K562 (cell line): ENCODE data around the gene HMGB2. TPM values are rescaled to one million over a fixed set of nuclear protein-coding genes. Genes with fewer than 3 reads are reported as not detected.

Source experiments
- ATAC-seq: fragments of 200-7000 bp; cut with Tn5 transposase; 3 replicates; pipeline ENCODE4 v1.9.1; 2020; ENCODE audit warnings: moderate library complexity
- BruUV-seq: library from RNA; stranded (reverse); fragments of 400-500 nt; replicated peaks from 2 replicates; lab custom pipeline; 2021; lab: Mats Ljungman, UMichigan
- CTCF ChIA-PET: fragments of 300-600 bp; formaldehyde crosslinking; extraction: SDS; loops from one replicate; lab custom pipeline; 2021; ENCODE audit warnings: low intra/inter-chr PET ratio; lab: Yijun Ruan, JAX
- POLR2A ChIA-PET: fragments of 300-600, 350-650 bp; sonication (Branson Sonifier 250); formaldehyde crosslinking; extraction: SDS; loops from one replicate; lab custom pipeline; 2021; ENCODE audit warnings: antibody characterized with exemption, inconsistent platforms; lab: Yijun Ruan, JAX
- DNase-seq, 4 experiments: peaks; one replicate each; pipeline versions ENCODE4 v3.0.0 to v3.0.0-alpha.2; 2011 to 2018; ENCODE audit warnings: low spot score in 3 of 4, mixed read lengths in 3 of 4; ENCODE audit errors: extremely low read depth in 1 of 4
- FAIRE-seq: peaks from 2 replicates; lab custom pipeline; 2011; peaks lifted over from hg19 to GRCh38; lab: Jason Lieb, UNC
- H2AFZ ChIP-seq: 2 replicates; pipeline ENCODE4 v1.6.0; 2011; ENCODE audit warnings: low read depth, low read length, control low read depth, inconsistent platforms
- H3K27ac ChIP-seq: fragments of 200-600 bp; 3 replicates; pipeline ENCODE4 v1.8.0; 2011; ENCODE audit warnings: low read depth, mild to moderate bottlenecking, control low read depth, inconsistent platforms, low read length, moderate library complexity, mixed read lengths; ENCODE audit errors: extremely low read depth
- H3K27me3 ChIP-seq, 2 experiments: fragments of 300-600 bp in 1 of 2; 2 replicates in 1 of 2; 3 replicates in 1 of 2; pipeline versions ENCODE4 v1.6.0 to v1.8.0; 2011; ENCODE audit warnings: inconsistent platforms in 2 of 2, low read length in 2 of 2, mild to moderate bottlenecking in 1 of 2, mixed read lengths in 1 of 2, moderate library complexity in 1 of 2; ENCODE audit not compliant: control insufficient read depth in 2 of 2, insufficient read depth in 2 of 2
- H3K36me3 ChIP-seq: fragments of 300-600 bp; 3 replicates; pipeline ENCODE4 v1.8.0; 2011; ENCODE audit warnings: mild to moderate bottlenecking, low read length, inconsistent platforms; ENCODE audit not compliant: control insufficient read depth, insufficient read depth
- H3K4me1 ChIP-seq, 2 experiments: fragments of 200-600 bp in 1 of 2; replicated peaks in 1 of 2; 2 replicates in 1 of 2; 3 replicates in 1 of 2; pipeline versions ENCODE4 v1.5.1 to v1.8.0; 2011; ENCODE audit warnings: inconsistent platforms in 2 of 2, low read length in 2 of 2, mild to moderate bottlenecking in 1 of 2, mixed read lengths in 1 of 2, moderate library complexity in 1 of 2; ENCODE audit not compliant: control insufficient read depth in 2 of 2, insufficient read depth in 2 of 2
- H3K4me2 ChIP-seq: 2 replicates; pipeline ENCODE4 v1.6.1; 2011; ENCODE audit warnings: low read length, control low read depth, inconsistent platforms, mixed read lengths; ENCODE audit not compliant: insufficient read depth
- H3K4me3 ChIP-seq: fragments of 200-600 bp; sonication (generic), shearing (Covaris generic); 2 replicates; pipeline ENCODE4 v1.5.1; 2016; ENCODE audit warnings: control low read depth, inconsistent platforms
- H3K79me2 ChIP-seq: fragments of 200-600 bp; 3 replicates; pipeline ENCODE4 v1.8.0; 2011; ENCODE audit warnings: low read length, inconsistent platforms; ENCODE audit not compliant: control insufficient read depth, insufficient read depth
- H3K9ac ChIP-seq, 2 experiments: 2 replicates each; pipeline versions ENCODE4 v1.6.0 to v1.6.1; 2011; ENCODE audit warnings: low read depth in 2 of 2, low read length in 2 of 2, control low read depth in 1 of 2, inconsistent platforms in 1 of 2, mild to moderate bottlenecking in 1 of 2, mixed read lengths in 1 of 2; ENCODE audit not compliant: insufficient read depth in 1 of 2
- H3K9me1 ChIP-seq: one replicate; pipeline ENCODE4 v1.6.0; 2011; ENCODE audit warnings: inconsistent platforms, mild to moderate bottlenecking, low read length, moderate library complexity; ENCODE audit not compliant: control insufficient read depth, insufficient read depth
- H3K9me3 ChIP-seq: replicated peaks from 2 replicates; pipeline ENCODE4 v1.5.1; 2011; ENCODE audit warnings: low read depth, low read length, inconsistent platforms; ENCODE audit not compliant: control insufficient read depth, insufficient read depth
- H4K20me1 ChIP-seq: replicated peaks from 2 replicates; pipeline ENCODE4 v1.6.1; 2011; ENCODE audit warnings: low read length, inconsistent platforms, mixed read lengths; ENCODE audit not compliant: control insufficient read depth, insufficient read depth
- CEBPG ChIP-seq, 3 experiments: fragments of 200-800 bp in 1 of 3; sonication (Bioruptor generic) in 1 of 3; sonication (generic) in 1 of 3; formaldehyde crosslinking in 1 of 3; IDR thresholded peaks in 2 of 3; conservative IDR thresholded peaks in 1 of 3; 2 replicates each; pipeline versions ENCODE4 v1.6.1 to v1.8.0; 2016 to 2022; ENCODE audit warnings: missing compliant biosample characterization in 2 of 3, missing genetic modification characterization in 2 of 3, mild to moderate bottlenecking in 1 of 3, missing genetic modification reagents in 1 of 3
- COPS2 ChIP-seq: fragments of 450-650 bp; conservative IDR thresholded peaks from 2 replicates; pipeline ENCODE4 v1.6.1; 2016; ENCODE audit warnings: mild to moderate bottlenecking, moderate library complexity
- HDAC8 ChIP-seq: fragments of 450-650 bp; IDR thresholded peaks from 2 replicates; pipeline ENCODE4 v1.6.1; 2016; ENCODE audit warnings: mild to moderate bottlenecking, missing genetic modification characterization, moderate library complexity, missing compliant biosample characterization
- JUN ChIP-seq, 2 experiments: sonication (generic) in 1 of 2; formaldehyde crosslinking in 1 of 2; IDR thresholded peaks; 2 replicates each; pipeline versions ENCODE4 v1.6.1 to v1.8.0; 2012 to 2022; ENCODE audit warnings: borderline replicate concordance in 2 of 2, mild to moderate bottlenecking in 2 of 2, improper control_type of control experiment in 1 of 2, low read depth in 1 of 2, low read length in 1 of 2, missing genetic modification reagents in 1 of 2
- STAT5A ChIP-seq: IDR thresholded peaks from 2 replicates; pipeline ENCODE4 v1.6.1; 2012; ENCODE audit warnings: low read length, inconsistent platforms, borderline replicate concordance
- ZEB2 ChIP-seq: fragments of 450-650 bp; IDR thresholded peaks from 2 replicates; pipeline ENCODE4 v1.6.1; 2016
- ZNF12 ChIP-seq: sonication (generic); formaldehyde crosslinking; IDR thresholded peaks from 2 replicates; pipeline ENCODE4 v1.4.0; 2020; ENCODE audit warnings: mild to moderate bottlenecking, missing genetic modification reagents
- ZNF445 ChIP-seq: fragments of 250-450 bp; sonication (Bioruptor Pico); IDR thresholded peaks from 2 replicates; pipeline ENCODE4 v1.4.0; 2020; ENCODE audit warnings: low read depth, mild to moderate bottlenecking, moderate library complexity
- WGBS: fragments of 100-300 bp; shearing (Covaris generic); methylation state at CpG from one replicate; pipeline ENCODE4 v1.1.6; 2016; ENCODE audit warnings: low coverage, mixed read lengths; ENCODE audit not compliant: insufficient coverage; ENCODE audit errors: missing lambda C conversion rate; 5-methylcytosine and 5-hydroxymethylcytosine counted together
- in situ Hi-C: fragments of 300-500 bp; cut with MboI; formaldehyde crosslinking; loops from 4 replicates; pipeline ENCODE4 v1.15.0; 2018; ENCODE audit warnings: inconsistent platforms, mixed read lengths
- intact Hi-C: fragments of 100-400 bp; cut with micrococcal nuclease; formaldehyde crosslinking; loops from 2 replicates; pipeline ENCODE4 v1.14.2; 2022
- polyA plus RNA-seq, 8 experiments: library from polyadenylated mRNA; depleted of rRNA in 4 of 8; stranded (reverse) in 5 of 8; unstranded in 3 of 8; fragments of >200 nt; fragmentation: Nextera tagmentation in 2 of 8; fragmentation: Illumina TruSeq in 1 of 8; extraction: Ambion mirVana in 2 of 8; extraction: Trizol in 1 of 8; gene quantifications; 2 replicates each; pipeline versions ENCODE4 v1.2.1 to v1.2.3, GENCODE V29; 2011 to 2014; ENCODE audit warnings: inconsistent platforms in 1 of 8, missing spikeins in 1 of 8
- total RNA-seq, 7 experiments: library from RNA; depleted of rRNA in 6 of 7; stranded (reverse); fragments of >200 nt in 6 of 7; fragmentation: Illumina TruSeq in 2 of 7; extraction: Trizol in 2 of 7; gene quantifications; 2 replicates each; pipeline versions ENCODE4 v1.2.1 to v1.2.3, GENCODE V29; 2011 to 2021; ENCODE audit warnings: low replicate concordance in 1 of 7
- TF ChIP-seq, protein P1 (sequence below): fragments of 450-650 bp; formaldehyde crosslinking; IDR thresholded peaks from 2 replicates; pipeline ENCODE4 v1.4.0; 2020; ENCODE audit warnings: mild to moderate bottlenecking, moderate library complexity
- TF ChIP-seq, protein P2 (sequence below), 2 experiments: fragments of 450-650 bp; formaldehyde crosslinking in 1 of 2; IDR thresholded peaks; 2 replicates each; pipeline versions ENCODE4 v1.4.0 to v1.6.1; 2014 to 2020; ENCODE audit warnings: mild to moderate bottlenecking in 2 of 2, borderline replicate concordance in 1 of 2, low read depth in 1 of 2

The HMGB2 gene
- total and polyA plus RNA-seq, 9 of the 15 experiments (the other 6 are each of a cell fraction or from before 2014, with no cell fraction given) = 309 to 822 (median 626) TPM

- H3K9me3 ChIP-seq = no peaks in the 10 kb centered on the region
- H3K4me3 ChIP-seq = no peak overlapping the region
- ChIA-PET CTCF (interaction anchor here (2.4 to 2.7 kb wide), 2 partner anchors 276 to 289 kb away, joined by 12 to 22 read pairs; no protein-coding TSS in a partner anchor), POLR2A (interaction anchor here (0.7 to 1.5 kb wide), 10 partner anchors 9 to 646 kb away, joined by 3 to 5 read pairs (median 3); no protein-coding TSS in a partner anchor)
- peaks cover 32% of the 10 kb centered on the region for H3K36me3 ChIP-seq
- ATAC-seq = peak; percentile 63
- intact Hi-C loops (loop anchor here (1.0 to 10.0 kb wide), 5 partner anchors 44 to 417 kb away; no protein-coding TSS in a partner anchor), in situ Hi-C loops (no loop called here)
- peak; percentile 76 for FAIRE-seq
- H3K4me1 ChIP-seq = no peaks in the 10 kb centered on the region
- H3K79me2 ChIP-seq = no peaks in the 10 kb centered on the region
- DNase-seq = peak; percentile 18 to 57 (median 19)
- no peak overlapping the region for H3K4me2 ChIP-seq
- no peak overlapping the region for H3K27ac ChIP-seq
- no TSS peak for BruUV-seq
- WGBS = 21% methylated on average over 5 of the region's 5 CpGs
- no peak overlapping the region for H3K9ac ChIP-seq
- no peaks in the 10 kb centered on the region for H4K20me1 ChIP-seq
- no peaks in the 10 kb centered on the region for H3K27me3 ChIP-seq
- no peaks in the 10 kb centered on the region for H3K9me1 ChIP-seq
- H2AFZ ChIP-seq = no peak overlapping the region
- TF ChIP-seq JUN (IDR thresholded peaks at IDR 0.05; ENCODE audit: borderline replicate concordance, low read depth, low read length) (no peak), JUN (CRISPR knock-in tag; IDR thresholded peaks at IDR 0.05; ENCODE audit: borderline replicate concordance) (no peak), ZEB2 (no peak), ZNF445 (CRISPR knock-in tag) (no peak), ZNF12 (CRISPR knock-in tag) (no peak), HDAC8 (tag) (no peak), CEBPG (CRISPR knock-in tag; IDR thresholded peaks at IDR 0.05) (no peak), CEBPG (tag; conservative IDR thresholded peaks at IDR 0.05 in 1 of 2, IDR thresholded peaks at IDR 0.05 in 1 of 2) (no peak), COPS2 (no peak), STAT5A (no peak)
- TF ChIP-seq, protein P1, sequence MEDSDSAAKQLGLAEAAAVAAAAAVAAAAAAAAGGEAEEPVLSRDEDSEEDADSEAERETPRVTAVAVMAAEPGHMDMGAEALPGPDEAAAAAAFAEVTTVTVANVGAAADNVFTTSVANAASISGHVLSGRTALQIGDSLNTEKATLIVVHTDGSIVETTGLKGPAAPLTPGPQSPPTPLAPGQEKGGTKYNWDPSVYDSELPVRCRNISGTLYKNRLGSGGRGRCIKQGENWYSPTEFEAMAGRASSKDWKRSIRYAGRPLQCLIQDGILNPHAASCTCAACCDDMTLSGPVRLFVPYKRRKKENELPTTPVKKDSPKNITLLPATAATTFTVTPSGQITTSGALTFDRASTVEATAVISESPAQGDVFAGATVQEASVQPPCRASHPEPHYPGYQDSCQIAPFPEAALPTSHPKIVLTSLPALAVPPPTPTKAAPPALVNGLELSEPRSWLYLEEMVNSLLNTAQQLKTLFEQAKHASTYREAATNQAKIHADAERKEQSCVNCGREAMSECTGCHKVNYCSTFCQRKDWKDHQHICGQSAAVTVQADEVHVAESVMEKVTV = 0 out of 2 replicates have a peak, but pooled peaks have one; percentile 8
- TF ChIP-seq, protein P2, sequence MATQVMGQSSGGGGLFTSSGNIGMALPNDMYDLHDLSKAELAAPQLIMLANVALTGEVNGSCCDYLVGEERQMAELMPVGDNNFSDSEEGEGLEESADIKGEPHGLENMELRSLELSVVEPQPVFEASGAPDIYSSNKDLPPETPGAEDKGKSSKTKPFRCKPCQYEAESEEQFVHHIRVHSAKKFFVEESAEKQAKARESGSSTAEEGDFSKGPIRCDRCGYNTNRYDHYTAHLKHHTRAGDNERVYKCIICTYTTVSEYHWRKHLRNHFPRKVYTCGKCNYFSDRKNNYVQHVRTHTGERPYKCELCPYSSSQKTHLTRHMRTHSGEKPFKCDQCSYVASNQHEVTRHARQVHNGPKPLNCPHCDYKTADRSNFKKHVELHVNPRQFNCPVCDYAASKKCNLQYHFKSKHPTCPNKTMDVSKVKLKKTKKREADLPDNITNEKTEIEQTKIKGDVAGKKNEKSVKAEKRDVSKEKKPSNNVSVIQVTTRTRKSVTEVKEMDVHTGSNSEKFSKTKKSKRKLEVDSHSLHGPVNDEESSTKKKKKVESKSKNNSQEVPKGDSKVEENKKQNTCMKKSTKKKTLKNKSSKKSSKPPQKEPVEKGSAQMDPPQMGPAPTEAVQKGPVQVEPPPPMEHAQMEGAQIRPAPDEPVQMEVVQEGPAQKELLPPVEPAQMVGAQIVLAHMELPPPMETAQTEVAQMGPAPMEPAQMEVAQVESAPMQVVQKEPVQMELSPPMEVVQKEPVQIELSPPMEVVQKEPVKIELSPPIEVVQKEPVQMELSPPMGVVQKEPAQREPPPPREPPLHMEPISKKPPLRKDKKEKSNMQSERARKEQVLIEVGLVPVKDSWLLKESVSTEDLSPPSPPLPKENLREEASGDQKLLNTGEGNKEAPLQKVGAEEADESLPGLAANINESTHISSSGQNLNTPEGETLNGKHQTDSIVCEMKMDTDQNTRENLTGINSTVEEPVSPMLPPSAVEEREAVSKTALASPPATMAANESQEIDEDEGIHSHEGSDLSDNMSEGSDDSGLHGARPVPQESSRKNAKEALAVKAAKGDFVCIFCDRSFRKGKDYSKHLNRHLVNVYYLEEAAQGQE (IDR thresholded peaks at IDR 0.05; ENCODE audit: borderline replicate concordance) = peak; percentile 64
- TF ChIP-seq, protein P2 (CRISPR knock-in tag; IDR thresholded peaks at IDR 0.05; ENCODE audit: low read depth) = no peak
Observed at GRCh38 chr4:173301518-173302201, 32.5 kb downstream of the HMGB2 start.
